NT2/D1 (cell line): ENCODE data around the gene RIN1.

ENCODE experiments used
- DNase-seq: peaks from one replicate; pipeline ENCODE4 v3.0.0-alpha.2; 2011; ENCODE audit warnings: low read depth, low spot score
- H3K27me3 ChIP-seq: 2 replicates; pipeline ENCODE4 v1.6.0; 2011; ENCODE audit warnings: mild to moderate bottlenecking; ENCODE audit not compliant: insufficient read length, insufficient read depth
- H3K36me3 ChIP-seq: 2 replicates; pipeline ENCODE4 v1.6.1; 2011; ENCODE audit warnings: mild to moderate bottlenecking, low read length, mixed read lengths; ENCODE audit not compliant: insufficient read depth, insufficient read length
- H3K4me1 ChIP-seq: 2 replicates; pipeline ENCODE4 v1.5.1; 2011; ENCODE audit not compliant: insufficient read depth, insufficient read length
- H3K4me3 ChIP-seq: 2 replicates; pipeline ENCODE4 v1.5.1; 2011; ENCODE audit warnings: low read depth; ENCODE audit not compliant: insufficient read length
- H3K9ac ChIP-seq: 2 replicates; pipeline ENCODE4 v1.6.0; 2011; ENCODE audit warnings: low read depth; ENCODE audit not compliant: insufficient read length
- H3K9me3 ChIP-seq: 2 replicates; pipeline ENCODE4 v1.5.1; 2011; ENCODE audit warnings: mild to moderate bottlenecking, low read length; ENCODE audit not compliant: insufficient read depth
- SUZ12 ChIP-seq: IDR thresholded peaks from 2 replicates; pipeline ENCODE4 v1.6.1; 2011; ENCODE audit not compliant: insufficient read length, insufficient read depth; ENCODE audit errors: extremely low read depth
- YY1 ChIP-seq: IDR thresholded peaks from 2 replicates; pipeline ENCODE4 v1.6.1; 2011; ENCODE audit not compliant: insufficient read length, insufficient read depth
- ZNF274 ChIP-seq: IDR thresholded peaks from 2 replicates; pipeline ENCODE4 v1.6.1; 2011; ENCODE audit warnings: mild to moderate bottlenecking, low read depth, low read length

Gene RIN1

GRCh38 chr11:66310324-66310723 is 25.9 kb downstream of the RIN1 start:
- Histone ChIP-seq H3K9me3 (no peaks in the 10 kb centered on the region), H3K9ac (no peak overlapping the region), H3K4me3 (no peak overlapping the region), H3K4me1 (peaks cover 16% of the 10 kb centered on the region), H3K27me3 (peaks cover 3% of the 10 kb centered on the region), H3K36me3 (no peaks in the 10 kb centered on the region)
- DNase-seq, result no peak
- TF ChIP-seq YY1 (no peak), SUZ12 (no peak), ZNF274 (no peak)

DNA sequence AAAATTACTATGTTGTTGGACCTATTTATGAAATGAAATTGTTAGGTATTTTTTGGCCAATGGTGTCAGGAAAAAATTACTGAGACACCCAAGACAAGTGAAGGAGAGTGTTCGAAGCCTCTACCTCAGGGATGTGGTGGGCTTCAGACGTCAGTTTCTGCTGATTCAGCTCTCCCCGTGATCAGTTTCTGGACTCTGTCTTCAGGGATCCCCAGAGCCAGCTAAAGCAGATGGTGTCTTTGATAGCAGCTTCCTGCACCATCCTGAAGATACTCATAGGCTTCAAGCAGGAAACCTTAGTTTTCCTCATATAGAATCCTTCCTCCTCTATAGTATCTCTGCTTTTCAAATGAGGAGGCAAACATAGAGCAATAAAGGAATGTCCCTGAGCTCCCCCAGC is 26.8 kb downstream of the RIN1 start:
- peak overlapping the region; percentile 3 for H3K9ac ChIP-seq
- H3K36me3 ChIP-seq, result no peaks in the 10 kb centered on the region
- H3K4me3 ChIP-seq, result no peak overlapping the region
- peaks cover 9% of the 10 kb centered on the region for H3K4me1 ChIP-seq
- no peaks in the 10 kb centered on the region for H3K27me3 ChIP-seq
- no peak for DNase-seq
- TF ChIP-seq YY1 (no peak), SUZ12 (no peak), ZNF274 (no peak)
- no peaks in the 10 kb centered on the region for H3K9me3 ChIP-seq

DNA sequence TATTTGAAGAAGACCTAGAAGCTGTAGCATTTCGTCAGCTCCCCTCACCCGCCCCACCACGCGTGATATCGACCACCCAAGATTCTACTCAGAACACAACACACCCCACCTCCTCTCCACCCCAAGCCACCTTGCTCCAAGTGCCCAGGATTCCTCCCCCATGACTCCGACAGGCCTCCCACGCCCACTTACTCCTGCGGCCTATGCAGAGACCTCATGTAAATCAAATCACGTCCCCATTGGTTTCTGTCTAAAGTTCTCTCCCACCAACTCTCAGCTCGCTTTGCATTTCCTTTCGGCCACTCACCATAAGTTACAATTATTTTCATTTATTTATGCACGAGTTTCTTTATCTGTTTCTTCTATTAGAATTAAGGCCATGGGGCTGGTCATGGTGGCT is 33.6 kb downstream of the RIN1 start:
- H3K27me3 ChIP-seq, result peaks cover 3% of the 10 kb centered on the region
- no peak overlapping the region for H3K4me3 ChIP-seq
- DNase-seq, result no peak
- no peaks in the 10 kb centered on the region for H3K9me3 ChIP-seq
- no peak for TF ChIP-seq YY1
- TF ChIP-seq SUZ12, result no peak
- no peak for TF ChIP-seq ZNF274
- no peaks in the 10 kb centered on the region for H3K36me3 ChIP-seq
- H3K9ac ChIP-seq, result no peak overlapping the region
- H3K4me1 ChIP-seq, result peaks cover 6% of the 10 kb centered on the region

GRCh38 chr11:66299186-66299585 is 37.0 kb downstream of the RIN1 start:
- no peaks in the 10 kb centered on the region for H3K9me3 ChIP-seq
- no peak overlapping the region for H3K4me3 ChIP-seq
- DNase-seq, result no peak
- H3K36me3 ChIP-seq, result no peaks in the 10 kb centered on the region
- peaks cover 22% of the 10 kb centered on the region for H3K4me1 ChIP-seq
- H3K9ac ChIP-seq, result no peak overlapping the region
- peaks cover 12% of the 10 kb centered on the region for H3K27me3 ChIP-seq
- TF ChIP-seq YY1, result no peak
- TF ChIP-seq ZNF274, result no peak

- TF ChIP-seq YY1 (no peak), ZNF274 (no peak), SUZ12 (no peak)
- H3K36me3 ChIP-seq, result no peaks in the 10 kb centered on the region
These were observed 38.6 kb downstream of the RIN1 start for GRCh38 chr11:66297610-66298009.

DNA sequence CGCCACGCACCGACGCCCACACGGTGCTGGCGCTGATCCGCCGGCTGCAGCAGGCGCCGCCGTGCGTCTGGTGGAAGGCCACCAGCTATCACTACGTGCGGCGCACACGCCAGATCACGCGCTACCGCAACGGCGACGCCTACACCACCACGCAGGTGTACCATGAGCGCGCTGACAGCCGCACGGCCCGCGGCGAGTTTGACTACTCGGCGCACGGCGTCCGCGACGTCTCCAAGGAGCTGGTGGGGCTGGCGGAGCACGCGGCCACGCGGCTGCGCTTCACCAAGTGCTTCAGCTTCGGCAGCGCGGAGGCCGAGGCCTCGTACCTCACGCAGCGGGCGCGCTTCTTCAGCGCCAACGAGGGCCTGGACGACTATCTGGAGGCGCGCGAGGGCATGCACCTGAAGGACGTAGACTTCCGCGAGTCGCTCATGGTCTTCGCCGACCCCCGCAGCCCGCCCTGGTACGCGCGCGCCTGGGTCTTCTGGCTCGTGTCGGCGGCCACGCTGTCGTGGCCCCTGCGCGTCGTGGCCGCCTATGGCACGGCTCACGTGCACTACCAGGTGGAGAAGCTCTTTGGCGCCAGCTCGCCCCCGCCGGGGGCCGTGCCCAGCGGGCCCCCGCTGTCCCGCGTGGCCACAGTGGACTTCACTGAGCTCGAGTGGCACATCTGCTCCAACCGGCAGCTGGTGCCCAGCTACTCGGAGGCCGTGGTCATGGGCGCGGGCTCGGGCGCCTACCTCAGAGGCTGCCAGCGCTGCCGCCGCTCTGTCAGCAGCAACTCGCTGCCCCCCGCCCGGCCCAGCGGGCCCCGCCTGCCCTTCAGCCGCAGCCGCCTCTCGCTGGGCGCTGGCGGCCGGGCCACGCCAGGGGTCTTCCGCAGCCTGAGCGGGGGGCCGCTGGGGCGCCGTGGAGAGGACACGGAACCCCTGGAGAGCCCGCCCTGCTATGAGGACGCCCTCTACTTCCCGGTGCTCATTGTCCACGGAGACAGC is 41.3 kb downstream of the RIN1 start:
- Histone ChIP-seq H3K4me1 (peaks cover 31% of the 10 kb centered on the region), H3K9me3 (no peaks in the 10 kb centered on the region), H3K9ac (no peak overlapping the region), H3K36me3 (no peaks in the 10 kb centered on the region), H3K27me3 (peaks cover 51% of the 10 kb centered on the region), H3K4me3 (no peak overlapping the region)
- no peak for DNase-seq
- no peak for TF ChIP-seq YY1
- TF ChIP-seq SUZ12, result no peak
- no peak for TF ChIP-seq ZNF274

More at GRCh38 chr11:66297610-66298009, 38.6 kb downstream of the RIN1 start:
- no peaks in the 10 kb centered on the region for H3K9me3 ChIP-seq
- peaks cover 25% of the 10 kb centered on the region for H3K4me1 ChIP-seq
- no peak for DNase-seq
- peaks cover 27% of the 10 kb centered on the region for H3K27me3 ChIP-seq
- H3K4me3 ChIP-seq, result no peak overlapping the region
- H3K9ac ChIP-seq, result no peak overlapping the region

DNA sequence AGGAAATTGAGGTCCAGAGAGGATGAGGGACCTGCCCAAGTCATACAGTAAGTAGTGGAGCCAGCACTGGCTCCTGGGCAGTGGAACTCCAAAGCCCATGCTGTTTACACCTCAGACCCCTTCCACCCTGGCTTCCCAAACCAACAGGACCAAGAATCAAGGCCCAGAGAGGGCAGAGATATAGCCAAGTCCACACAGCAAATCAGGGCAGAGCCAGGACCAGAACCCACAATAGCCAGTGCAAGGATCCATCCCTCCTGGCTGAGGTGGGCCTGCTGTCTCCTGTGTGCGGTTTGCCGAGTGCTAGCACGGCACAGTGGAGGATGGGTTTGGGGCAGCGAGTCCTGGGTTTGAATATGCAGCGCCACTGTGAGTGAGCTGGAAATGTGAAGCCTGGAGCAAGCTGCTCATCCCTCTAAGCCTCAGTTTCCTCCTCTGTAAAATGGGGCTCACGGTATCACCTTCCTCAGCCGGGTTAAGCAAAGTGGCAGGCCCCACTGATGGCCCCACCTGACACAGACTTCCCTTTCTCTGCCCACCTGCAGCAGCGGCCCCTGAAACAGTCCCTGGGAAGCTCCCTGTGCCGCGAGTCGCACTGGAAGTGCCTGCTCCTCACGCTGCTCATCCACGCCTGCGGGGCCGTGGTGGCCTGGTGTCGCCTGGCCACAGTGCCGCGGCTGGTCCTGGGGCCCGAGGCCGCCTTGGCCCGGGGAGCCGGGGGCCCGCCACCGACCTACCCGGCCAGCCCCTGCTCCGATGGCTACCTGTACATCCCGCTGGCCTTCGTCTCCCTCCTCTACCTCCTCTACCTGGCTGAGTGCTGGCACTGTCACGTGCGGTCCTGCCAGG is 42.2 kb downstream of the RIN1 start:
- Histone ChIP-seq H3K9me3 (no peaks in the 10 kb centered on the region), H3K36me3 (no peaks in the 10 kb centered on the region), H3K27me3 (peaks cover 55% of the 10 kb centered on the region), H3K4me3 (no peak overlapping the region), H3K4me1 (peaks cover 34% of the 10 kb centered on the region), H3K9ac (no peak overlapping the region)
- no peak for DNase-seq
- TF ChIP-seq ZNF274 (no peak), SUZ12 (no peak), YY1 (no peak)
